Fibroblast of mammary gland (primary cell): Measurements from ENCODE around the gene HHIPL1.

ENCODE experiments used
- DNase-seq: peaks from one replicate; pipeline ENCODE4 v3.0.0-alpha.2; 2010; ENCODE audit warnings: low read depth
- H3K4me3 ChIP-seq: 2 replicates; pipeline ENCODE4 v1.5.1; 2011; ENCODE audit warnings: low read depth, mild to moderate bottlenecking, low read length, moderate library complexity; ENCODE audit not compliant: control insufficient read depth
- TF ChIP-seq, protein P1 (sequence below): conservative IDR thresholded peaks from 2 replicates; pipeline ENCODE4 v1.5.1; 2011; ENCODE audit warnings: low read depth, low read length, inconsistent platforms; ENCODE audit not compliant: control insufficient read depth, insufficient read depth

HHIPL1 gene

DNA sequence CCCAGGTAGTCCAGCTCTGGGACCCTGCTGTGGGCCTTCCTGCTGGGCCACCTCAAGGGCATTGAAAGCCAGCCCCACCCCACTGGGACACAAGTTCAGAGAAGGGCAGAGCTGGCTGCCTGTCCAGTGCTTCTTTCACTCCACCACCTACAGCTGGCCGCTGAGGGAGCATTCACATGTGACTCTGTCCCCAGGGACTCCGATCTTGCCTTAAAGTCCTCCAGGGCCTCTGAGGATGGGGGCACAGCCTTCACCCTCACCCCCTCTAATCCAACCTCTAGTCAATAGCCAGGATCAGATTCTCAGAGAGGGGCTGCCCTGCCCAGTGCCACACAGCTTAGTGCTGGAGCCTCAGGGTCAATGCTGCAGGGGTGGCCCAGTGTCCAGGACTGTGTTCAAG lies 34.2 kb downstream of the HHIPL1 start:
- no peak for DNase-seq
- TF ChIP-seq, protein P1, sequence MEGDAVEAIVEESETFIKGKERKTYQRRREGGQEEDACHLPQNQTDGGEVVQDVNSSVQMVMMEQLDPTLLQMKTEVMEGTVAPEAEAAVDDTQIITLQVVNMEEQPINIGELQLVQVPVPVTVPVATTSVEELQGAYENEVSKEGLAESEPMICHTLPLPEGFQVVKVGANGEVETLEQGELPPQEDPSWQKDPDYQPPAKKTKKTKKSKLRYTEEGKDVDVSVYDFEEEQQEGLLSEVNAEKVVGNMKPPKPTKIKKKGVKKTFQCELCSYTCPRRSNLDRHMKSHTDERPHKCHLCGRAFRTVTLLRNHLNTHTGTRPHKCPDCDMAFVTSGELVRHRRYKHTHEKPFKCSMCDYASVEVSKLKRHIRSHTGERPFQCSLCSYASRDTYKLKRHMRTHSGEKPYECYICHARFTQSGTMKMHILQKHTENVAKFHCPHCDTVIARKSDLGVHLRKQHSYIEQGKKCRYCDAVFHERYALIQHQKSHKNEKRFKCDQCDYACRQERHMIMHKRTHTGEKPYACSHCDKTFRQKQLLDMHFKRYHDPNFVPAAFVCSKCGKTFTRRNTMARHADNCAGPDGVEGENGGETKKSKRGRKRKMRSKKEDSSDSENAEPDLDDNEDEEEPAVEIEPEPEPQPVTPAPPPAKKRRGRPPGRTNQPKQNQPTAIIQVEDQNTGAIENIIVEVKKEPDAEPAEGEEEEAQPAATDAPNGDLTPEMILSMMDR: no peak
- H3K4me3 ChIP-seq: no peak overlapping the region

DNA sequence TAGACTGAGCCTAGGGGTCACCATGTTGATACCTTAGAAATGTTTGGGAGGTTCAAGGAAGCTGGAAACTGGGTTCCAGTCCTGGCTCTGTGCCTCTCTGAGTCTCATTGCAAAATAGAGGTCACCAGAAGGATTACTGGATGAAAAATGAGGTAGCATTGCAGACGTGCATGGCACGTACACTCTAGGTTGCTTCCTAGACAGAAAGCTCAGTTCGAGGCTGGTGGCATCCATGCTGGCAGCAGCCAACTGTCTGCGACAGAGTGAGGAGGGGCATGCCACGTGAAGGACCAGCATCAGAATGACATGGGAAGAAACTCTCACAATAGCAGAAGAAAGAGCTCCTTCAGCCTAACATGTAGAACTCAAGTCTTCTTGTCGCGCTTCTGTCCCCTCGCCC lies 34.6 kb downstream of the HHIPL1 start:
- DNase-seq: no peak
- no peak overlapping the region for H3K4me3 ChIP-seq
- TF ChIP-seq, protein P1: no peak

DNA sequence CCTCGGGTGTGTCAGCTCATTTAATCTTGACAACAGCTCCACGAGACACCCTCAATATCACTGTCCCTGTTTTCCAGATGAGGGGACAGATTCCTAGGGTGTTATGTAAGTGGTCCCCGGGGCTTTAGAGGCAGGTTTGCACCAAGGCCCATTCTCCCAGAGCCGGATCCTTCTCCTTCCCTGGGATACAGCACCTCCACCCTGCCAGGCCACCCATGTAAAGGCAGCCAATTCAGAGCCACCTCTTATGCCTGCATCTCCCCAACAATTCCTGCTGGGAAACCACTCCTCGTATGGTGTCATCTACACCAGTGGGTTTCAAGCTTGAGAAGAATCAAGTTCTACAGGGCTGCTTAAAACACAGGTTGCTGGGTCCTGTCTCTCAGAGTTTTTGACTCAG lies 35.1 kb downstream of the HHIPL1 start:
- DNase-seq: no peak
- TF ChIP-seq, protein P1: no peak
- H3K4me3 ChIP-seq: no peak overlapping the region

DNA sequence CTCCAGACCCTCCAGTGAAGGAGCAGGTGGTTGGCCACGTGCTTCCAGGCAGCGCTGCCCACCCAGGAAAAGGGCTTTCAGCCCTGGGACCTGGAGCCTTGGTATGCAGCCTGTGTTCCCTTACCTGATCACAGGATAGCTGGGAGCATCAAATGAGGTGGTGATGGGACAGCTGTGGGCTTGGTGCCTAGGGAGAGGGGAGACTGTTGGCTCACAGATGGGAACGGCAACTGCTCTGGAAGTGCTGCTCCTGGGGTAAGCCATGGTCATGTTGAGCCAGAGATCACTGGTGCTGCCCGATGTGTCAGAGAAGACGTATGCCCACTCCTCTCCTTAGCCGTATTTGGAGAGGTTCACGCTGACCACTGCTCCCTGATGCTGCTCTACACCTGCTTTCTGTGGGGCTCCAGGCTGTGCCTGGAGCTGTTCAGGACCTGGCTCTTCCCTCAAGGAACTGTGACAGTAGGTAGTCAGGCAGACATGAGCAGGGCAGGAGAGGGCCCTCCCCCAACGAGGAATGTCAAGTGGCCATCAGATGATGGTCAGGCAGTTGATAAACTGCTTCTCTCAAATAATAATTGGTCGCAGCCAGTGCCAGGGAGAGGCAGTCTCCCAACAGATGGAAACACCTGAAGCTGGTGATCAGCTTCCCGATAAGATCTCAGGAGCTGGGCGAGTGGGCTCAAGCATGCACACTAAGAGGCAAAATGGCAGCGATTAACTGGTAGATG lies 36.3 kb downstream of the HHIPL1 start:
- no peak overlapping the region for H3K4me3 ChIP-seq
- TF ChIP-seq, protein P1: no peak
- no peak for DNase-seq

DNA sequence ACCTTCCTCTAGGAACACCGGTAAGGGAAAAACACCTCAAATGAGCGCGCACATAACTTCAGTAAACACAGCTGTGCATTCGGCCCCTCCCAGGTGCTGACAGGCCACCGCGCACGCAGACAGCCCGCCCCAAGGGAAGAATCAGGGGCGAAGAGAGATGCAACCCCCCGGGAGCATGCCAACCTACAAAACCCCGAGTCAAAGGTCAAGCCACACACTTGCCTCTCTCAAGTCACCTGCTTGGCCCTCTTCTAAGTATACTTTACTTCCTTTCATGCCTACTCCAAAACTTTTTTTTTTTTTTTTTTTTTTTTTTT lies 36.9 kb downstream of the HHIPL1 start:
- H3K4me3 ChIP-seq: no peak overlapping the region
- DNase-seq: no peak
- TF ChIP-seq, protein P1: no peak

DNA sequence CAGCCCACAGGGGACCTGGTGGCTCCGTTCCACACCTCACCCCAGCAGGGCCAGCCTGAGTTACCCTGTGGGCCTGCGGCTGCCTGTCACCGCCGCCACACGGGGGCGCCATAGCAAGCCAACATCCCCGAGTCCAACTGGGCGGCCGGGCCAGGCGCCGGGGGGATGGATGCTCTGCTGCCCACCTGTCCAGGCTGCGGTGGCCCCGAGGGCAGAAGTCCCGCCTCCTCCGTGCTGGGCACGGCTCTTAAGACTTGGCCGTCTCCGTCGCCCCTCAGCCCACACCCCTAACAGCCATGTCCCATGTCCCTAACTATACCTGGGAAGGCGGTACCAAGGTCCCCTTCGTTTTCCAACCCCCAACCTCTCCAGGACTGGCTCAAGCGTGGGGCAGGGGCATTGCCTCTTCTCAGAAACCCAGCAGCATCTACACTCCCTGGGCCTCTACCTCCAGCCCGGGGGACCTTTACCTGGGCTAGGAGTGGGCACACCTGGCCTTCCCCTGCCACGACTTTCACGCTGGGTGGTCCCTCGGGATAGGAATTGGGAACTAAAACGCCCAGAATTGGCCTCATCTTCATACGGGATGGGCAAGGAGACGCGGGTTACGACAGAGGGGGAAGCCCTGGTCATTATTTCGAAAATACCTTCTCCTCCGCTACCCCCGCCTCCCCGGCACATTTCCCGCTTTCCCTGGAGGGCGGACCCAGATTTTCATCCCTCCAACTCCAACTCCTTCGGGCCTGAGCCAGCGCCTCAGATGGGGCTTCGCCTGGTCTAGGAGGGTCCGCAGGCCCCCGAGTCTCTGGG lies 38.1 kb downstream of the HHIPL1 start:
- H3K4me3 ChIP-seq: peak overlapping the region; percentile 81
- peak; percentile 56 for DNase-seq
- TF ChIP-seq, protein P1: peak; percentile 75
